Calu3 (cell line): ENCODE measurements around the gene COMMD3. TPM values are rescaled to one million over a fixed set of nuclear protein-coding genes. Genes with fewer than 3 reads are reported as not detected.

ENCODE experiments used
- BruUV-seq: library from RNA; stranded (reverse); fragments of 400-500 nt; replicated peaks from 2 replicates; lab custom pipeline; 2021; lab: Mats Ljungman, UMichigan
- CTCF ChIA-PET: fragments of 300-600 bp; sonication (Branson Sonifier 250); formaldehyde crosslinking; loops from one replicate; lab custom pipeline; 2022; ENCODE audit warnings: antibody characterized with exemption; lab: Charles Lee
- DNase-seq: peaks from one replicate; pipeline ENCODE4 v3.0.0; 2022
- H3K27ac Mint-ChIP-seq: one replicate; pipeline ENCODE4 v1.8.0; 2022; ENCODE audit warnings: mixed read lengths; ENCODE audit not compliant: unreplicated experiment
- H3K27me3 Mint-ChIP-seq: one replicate; pipeline ENCODE4 v1.8.0; 2022; ENCODE audit warnings: mixed read lengths; ENCODE audit not compliant: unreplicated experiment
- H3K36me3 Mint-ChIP-seq: one replicate; pipeline ENCODE4 v1.8.0; 2022; ENCODE audit warnings: mild to moderate bottlenecking, moderate library complexity, mixed read lengths; ENCODE audit not compliant: insufficient read depth, unreplicated experiment
- H3K4me1 Mint-ChIP-seq: one replicate; pipeline ENCODE4 v1.8.0; 2022; ENCODE audit warnings: mild to moderate bottlenecking, low read depth, mixed read lengths; ENCODE audit not compliant: unreplicated experiment
- H3K4me3 Mint-ChIP-seq: one replicate; pipeline ENCODE4 v1.8.0; 2022; ENCODE audit warnings: mild to moderate bottlenecking, low read depth, moderate library complexity, mixed read lengths; ENCODE audit not compliant: unreplicated experiment
- H3K9me3 Mint-ChIP-seq: one replicate; pipeline ENCODE4 v1.8.0; 2022; ENCODE audit warnings: low read depth, mixed read lengths; ENCODE audit not compliant: unreplicated experiment
- intact Hi-C: fragments of 100-400 bp; cut with micrococcal nuclease; formaldehyde crosslinking; loops from one replicate; pipeline ENCODE4 v1.10.0; 2022; ENCODE audit not compliant: unreplicated experiment
- total RNA-seq: library from RNA; stranded (reverse); gene quantifications from 2 replicates; pipeline ENCODE4 v1.2.3, GENCODE V29; 2022
- TF ChIP-seq, protein P1 (sequence below): fragments of 200-600 bp; IDR thresholded peaks from one replicate; pipeline ENCODE4 v1.8.0; 2022; ENCODE audit warnings: antibody characterized with exemption; ENCODE audit not compliant: unreplicated experiment

COMMD3 gene
- total RNA-seq, 1 experiment from 2014 or later = 39.5 TPM

DNA sequence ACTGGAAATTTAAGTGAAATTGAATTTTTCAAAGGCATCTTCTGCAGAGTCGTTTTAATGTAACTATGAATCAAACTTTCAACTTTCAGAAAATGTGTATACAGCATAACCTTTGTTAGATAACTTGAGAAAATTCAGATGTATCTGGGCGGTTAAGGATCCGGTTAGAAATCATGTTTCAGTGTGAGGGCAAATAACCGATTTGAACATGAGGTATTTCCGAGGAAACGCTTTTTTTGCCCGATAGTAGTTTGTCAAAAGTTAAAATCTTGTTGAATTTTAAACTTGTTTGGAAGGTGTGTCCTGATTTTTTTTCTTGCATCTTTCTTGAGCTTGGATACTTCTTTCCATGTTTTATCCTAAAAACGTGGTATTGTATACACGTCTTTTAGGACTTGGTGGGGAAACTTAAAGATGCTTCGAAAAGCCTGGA lies 3.4 kb downstream of the COMMD3 start:
- DNase-seq = no peak
- peaks cover 9% of the 10 kb centered on the region for H3K4me1 Mint-ChIP-seq
- peaks cover 51% of the 10 kb centered on the region for H3K36me3 Mint-ChIP-seq
- H3K27me3 Mint-ChIP-seq = peaks cover 27% of the 10 kb centered on the region
- peak overlapping the region; percentile 81 for H3K4me3 Mint-ChIP-seq
- CTCF ChIA-PET = no interaction called here
- H3K27ac Mint-ChIP-seq = no peak overlapping the region
- BruUV-seq = no TSS peak
- no peaks in the 10 kb centered on the region for H3K9me3 Mint-ChIP-seq
- TF ChIP-seq, protein P1, sequence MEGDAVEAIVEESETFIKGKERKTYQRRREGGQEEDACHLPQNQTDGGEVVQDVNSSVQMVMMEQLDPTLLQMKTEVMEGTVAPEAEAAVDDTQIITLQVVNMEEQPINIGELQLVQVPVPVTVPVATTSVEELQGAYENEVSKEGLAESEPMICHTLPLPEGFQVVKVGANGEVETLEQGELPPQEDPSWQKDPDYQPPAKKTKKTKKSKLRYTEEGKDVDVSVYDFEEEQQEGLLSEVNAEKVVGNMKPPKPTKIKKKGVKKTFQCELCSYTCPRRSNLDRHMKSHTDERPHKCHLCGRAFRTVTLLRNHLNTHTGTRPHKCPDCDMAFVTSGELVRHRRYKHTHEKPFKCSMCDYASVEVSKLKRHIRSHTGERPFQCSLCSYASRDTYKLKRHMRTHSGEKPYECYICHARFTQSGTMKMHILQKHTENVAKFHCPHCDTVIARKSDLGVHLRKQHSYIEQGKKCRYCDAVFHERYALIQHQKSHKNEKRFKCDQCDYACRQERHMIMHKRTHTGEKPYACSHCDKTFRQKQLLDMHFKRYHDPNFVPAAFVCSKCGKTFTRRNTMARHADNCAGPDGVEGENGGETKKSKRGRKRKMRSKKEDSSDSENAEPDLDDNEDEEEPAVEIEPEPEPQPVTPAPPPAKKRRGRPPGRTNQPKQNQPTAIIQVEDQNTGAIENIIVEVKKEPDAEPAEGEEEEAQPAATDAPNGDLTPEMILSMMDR = no peak
- intact Hi-C loops = loop anchor here (5.0 kb wide), 2 partner anchors 92 to 317 kb away; partner anchors contain the start of gene DNAJC1

DNA sequence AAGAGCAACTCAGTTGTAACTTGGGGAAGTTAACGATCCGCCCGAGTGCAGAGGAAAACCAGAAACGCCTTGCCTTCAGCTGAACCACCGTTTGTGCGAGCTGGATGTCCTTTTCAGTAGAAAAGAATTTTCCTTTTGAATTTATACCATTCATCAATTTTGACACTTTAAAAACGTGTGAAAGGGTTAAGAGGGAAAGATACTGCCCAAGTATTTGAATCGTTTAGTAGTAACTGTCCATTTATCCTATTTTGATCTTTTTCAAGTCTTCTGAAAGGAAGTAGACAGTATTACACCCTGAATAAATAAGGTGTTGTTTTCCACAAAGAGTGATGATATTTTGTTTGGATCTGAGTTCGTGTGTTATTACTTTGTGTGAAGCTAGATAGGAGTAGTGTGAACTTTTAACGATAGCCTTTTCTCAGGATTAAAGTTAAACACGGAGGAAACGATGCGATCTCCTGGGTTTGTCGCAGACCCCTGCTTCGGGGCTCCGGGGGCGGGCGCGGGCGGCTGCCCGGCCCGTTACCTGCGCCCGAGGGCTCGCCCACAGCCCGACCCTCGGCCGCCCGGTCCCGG lies 3.9 kb downstream of the COMMD3 start:
- intact Hi-C loops = loop anchor here (5.0 kb wide), 3 partner anchors 93 to 318 kb away; partner anchors contain the start of gene DNAJC1
- H3K27me3 Mint-ChIP-seq = peaks cover 32% of the 10 kb centered on the region
- CTCF ChIA-PET = no interaction called here

DNA sequence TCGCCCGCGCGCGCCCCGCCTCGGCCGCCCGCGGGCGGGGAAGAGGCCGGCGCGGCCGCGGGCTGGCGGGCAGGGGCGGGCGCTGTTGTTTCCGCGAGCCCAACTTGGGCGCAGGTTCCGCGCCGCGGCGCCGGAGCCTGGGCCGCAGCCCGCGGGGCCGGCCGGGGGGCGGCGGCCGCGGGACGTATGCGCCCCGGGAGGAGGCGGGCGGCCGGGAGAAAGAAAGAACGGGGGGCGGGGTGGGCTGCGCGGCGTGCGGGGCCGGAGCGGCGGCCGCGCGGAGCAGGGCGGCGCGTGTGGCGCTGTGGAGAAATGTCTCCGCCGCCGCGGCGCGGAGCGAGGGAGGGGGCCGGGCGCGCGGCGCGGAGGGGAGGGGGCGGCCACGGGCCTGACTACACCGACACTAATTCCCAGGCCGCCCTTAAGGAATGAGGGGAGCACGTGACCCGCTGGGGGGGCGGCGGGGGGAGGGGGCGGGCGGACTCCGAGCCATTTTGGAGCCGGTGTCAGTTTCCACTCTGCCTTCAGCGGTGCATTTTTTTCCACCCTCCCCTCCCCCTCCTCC lies 4.5 kb downstream of the COMMD3 start, which contains the start of gene BMI1:
Gene BMI1, plus strand, starts transcription at position 509 of the 565 bp plus-strand sequence. CDS start 5,351 bp downstream, outside the sequence.
- CTCF ChIA-PET = no interaction called here
- intact Hi-C loops = loop anchor here (5.0 kb wide), 1 partner anchor 237 kb away; no protein-coding TSS in a partner anchor
- no TSS peak for BruUV-seq
- peak within 1 kb of the TSS; percentile 89 for H3K27ac Mint-ChIP-seq
- H3K4me1 Mint-ChIP-seq = peaks cover 16% of the 10 kb centered on the region
- no peaks in the 10 kb centered on the region for H3K9me3 Mint-ChIP-seq
- peaks cover 36% of the 10 kb centered on the region for H3K27me3 Mint-ChIP-seq
- peak; percentile 65 for DNase-seq
- peak within 1 kb of the TSS; percentile 81 for H3K4me3 Mint-ChIP-seq
- peaks cover 57% of the 10 kb centered on the region for H3K36me3 Mint-ChIP-seq
- TF ChIP-seq, protein P1 = no peak

More for the DNA sequence above, 3.9 kb downstream of the COMMD3 start:
- H3K27ac Mint-ChIP-seq = peak overlapping the region; percentile 89
- DNase-seq = no peak
- no TSS peak for BruUV-seq
- TF ChIP-seq, protein P1 = no peak
- no peaks in the 10 kb centered on the region for H3K9me3 Mint-ChIP-seq
- peaks cover 14% of the 10 kb centered on the region for H3K4me1 Mint-ChIP-seq
- H3K4me3 Mint-ChIP-seq = peak overlapping the region; percentile 81
- peaks cover 56% of the 10 kb centered on the region for H3K36me3 Mint-ChIP-seq

DNA sequence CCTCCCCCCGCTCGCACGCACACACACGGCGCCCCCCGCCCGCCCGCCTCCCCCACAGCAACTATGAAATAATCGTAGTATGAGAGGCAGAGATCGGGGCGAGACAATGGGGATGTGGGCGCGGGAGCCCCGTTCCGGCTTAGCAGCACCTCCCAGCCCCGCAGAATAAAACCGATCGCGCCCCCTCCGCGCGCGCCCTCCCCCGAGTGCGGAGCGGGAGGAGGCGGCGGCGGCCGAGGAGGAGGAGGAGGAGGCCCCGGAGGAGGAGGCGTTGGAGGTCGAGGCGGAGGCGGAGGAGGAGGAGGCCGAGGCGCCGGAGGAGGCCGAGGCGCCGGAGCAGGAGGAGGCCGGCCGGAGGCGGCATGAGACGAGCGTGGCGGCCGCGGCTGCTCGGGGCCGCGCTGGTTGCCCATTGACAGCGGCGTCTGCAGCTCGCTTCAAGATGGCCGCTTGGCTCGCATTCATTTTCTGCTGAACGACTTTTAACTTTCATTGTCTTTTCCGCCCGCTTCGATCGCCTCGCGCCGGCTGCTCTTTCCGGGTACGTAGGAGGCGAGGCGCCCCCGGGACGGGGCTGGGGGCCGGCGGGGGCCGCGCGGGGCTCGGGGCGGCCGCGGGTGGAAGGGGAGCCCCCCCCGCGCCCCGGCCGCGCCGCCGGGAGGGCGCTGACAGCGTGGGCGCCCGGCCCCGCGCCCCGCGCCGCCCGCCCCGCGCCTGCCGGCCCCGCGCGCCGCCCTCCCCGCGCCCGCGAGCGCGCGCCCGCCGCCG lies 5.2 kb downstream of the COMMD3 start:
- CTCF ChIA-PET = interaction anchor here (1.0 kb wide), 1 partner anchor 92 kb away, joined by 3 read pairs; no protein-coding TSS in a partner anchor

More for the DNA sequence above, 5.2 kb downstream of the COMMD3 start:
- Mint-ChIP-seq H3K27ac (no peak overlapping the region), H3K27me3 (peaks cover 36% of the 10 kb centered on the region), H3K36me3 (peaks cover 57% of the 10 kb centered on the region), H3K4me3 (peak overlapping the region; percentile 81), H3K9me3 (no peaks in the 10 kb centered on the region), H3K4me1 (peaks cover 21% of the 10 kb centered on the region)
- no TSS peak for BruUV-seq
- intact Hi-C loops = loop anchor here (5.0 kb wide), 1 partner anchor 236 kb away; no protein-coding TSS in a partner anchor
- peak; percentile 64 for DNase-seq
- TF ChIP-seq, protein P1 = no peak
